Suprapubic skin (tissue), 4 donors: Measurements from ENCODE around the gene ZNF205.

Experiments
- CTCF ChIP-seq, 2 donors: fragments of 200-600 bp in 1 of 2; fragments of 450-650 bp in 1 of 2; sonication (generic) in 1 of 2; IDR thresholded peaks; one replicate each; pipeline ENCODE4 v1.5.1; 2016 to 2019; ENCODE audit warnings: antibody characterized with exemption in 2 of 2, mild to moderate bottlenecking in 1 of 2, moderate library complexity in 1 of 2
- EP300 ChIP-seq: sonication (generic); formaldehyde crosslinking; IDR thresholded peaks from one replicate; pipeline ENCODE4 v1.6.1; 2017; ENCODE audit warnings: antibody characterized with exemption
- POLR2A ChIP-seq, 2 donors: fragments of 450-650 bp; IDR thresholded peaks; one replicate each; pipeline ENCODE4 v1.6.1; 2017; ENCODE audit warnings: antibody characterized with exemption in 2 of 2, mild to moderate bottlenecking in 2 of 2, moderate library complexity in 2 of 2
- POLR2AphosphoS5 ChIP-seq, 3 donors: sonication (generic); formaldehyde crosslinking; IDR thresholded peaks; one replicate each; pipeline ENCODE4 v1.6.1; 2017; ENCODE audit warnings: antibody characterized with exemption in 3 of 3

- TF ChIP-seq CTCF (IDR thresholded peaks at IDR 0.05), result no peak
- no peak for TF ChIP-seq POLR2AphosphoS5 (IDR thresholded peaks at IDR 0.05)
- TF ChIP-seq POLR2A (IDR thresholded peaks at IDR 0.05), result no peak
- no peak for TF ChIP-seq EP300
Measured at GRCh38 chr16:3119286-3119685, 6.9 kb downstream of the ZNF205 start.
